HG03442 (cell line): Measurements from ENCODE around the gene HBP1.
A peak's percentile ranks its signal among the peaks of the same experiment; 100 is the strongest.
"Not testable (repeated sequence)": the region's sequence is repeated elsewhere in the genome, so short reads cannot be mapped to it uniquely, and the experiment has no call there.

Experiments used
- ATAC-seq: cut with Tn5 transposase; IDR thresholded peaks from one replicate; pipeline ENCODE4 v1.9.1; 2021; ENCODE audit warnings: mild to moderate bottlenecking, moderate library complexity; ENCODE audit not compliant: unreplicated experiment

Gene HBP1

GRCh38 chr7:107152011-107152410, 16.8 kb upstream of the HBP1 start:
- ATAC-seq = no peak

- no peak for ATAC-seq
Measured at GRCh38 chr7:107154826-107155225, 14.0 kb upstream of the HBP1 start.

GRCh38 chr7:107155726-107156125, 13.1 kb upstream of the HBP1 start:
- not testable (repeated sequence) for ATAC-seq

GRCh38 chr7:107157091-107157490, 11.7 kb upstream of the HBP1 start:
- ATAC-seq = no peak

GRCh38 chr7:107158028-107158427, 10.8 kb upstream of the HBP1 start:
- ATAC-seq = no peak

GRCh38 chr7:107160389-107160788, 8.4 kb upstream of the HBP1 start:
- ATAC-seq = no peak

GRCh38 chr7:107161415-107161814, 7.4 kb upstream of the HBP1 start:
- ATAC-seq = no peak

GRCh38 chr7:107162475-107162874, 6.3 kb upstream of the HBP1 start:
- no peak for ATAC-seq

GRCh38 chr7:107164092-107164491, 4.7 kb upstream of the HBP1 start:
- no peak for ATAC-seq

- no peak for ATAC-seq
Measured at GRCh38 chr7:107165341-107165740, 3.5 kb upstream of the HBP1 start.

- ATAC-seq = no peak
Measured at GRCh38 chr7:107166736-107167426, 1.9 kb upstream of the HBP1 start.

- ATAC-seq = no peak
Measured at GRCh38 chr7:107167483-107168232, 1.1 kb upstream of the HBP1 start.

- ATAC-seq = peak; percentile 22
Measured at GRCh38 chr7:107169120-107170050, 582 bp downstream of the HBP1 start.

- no peak for ATAC-seq
Measured at GRCh38 chr7:107170051-107170915, 1.5 kb downstream of the HBP1 start.

GRCh38 chr7:107171496-107171895, 2.7 kb downstream of the HBP1 start:
- ATAC-seq = no peak

GRCh38 chr7:107172276-107173032, 3.7 kb downstream of the HBP1 start:
- no peak for ATAC-seq

- ATAC-seq = no peak
Measured at GRCh38 chr7:107173191-107173590, 4.4 kb downstream of the HBP1 start.

- peak; percentile 65 for ATAC-seq
Measured at GRCh38 chr7:107173691-107174406, 5.0 kb downstream of the HBP1 start.
